PC-3 (cell line): Measurements from ENCODE around the gene SEL1L2. TPM values are rescaled to one million over a fixed set of nuclear protein-coding genes. Genes with fewer than 3 reads are reported as not detected.

ENCODE experiments used
- ATAC-seq: fragments of 200-7000 bp; cut with Tn5 transposase; 2 replicates; pipeline ENCODE4 v1.9.1; 2020; ENCODE audit warnings: mild to moderate bottlenecking, moderate library complexity
- Bru-seq: library from RNA; stranded (reverse); fragments of 400-500 nt; gene quantifications from one replicate; lab custom pipeline; 2021; lab: Mats Ljungman, UMichigan
- BruChase-seq, 2 experiments: library from RNA; stranded (reverse); fragments of 400-500 nt; gene quantifications; one replicate each; lab custom pipeline; 2021; lab: Mats Ljungman, UMichigan
- BruUV-seq: library from RNA; stranded (reverse); fragments of 400-500 nt; replicated peaks from 2 replicates; lab custom pipeline; 2021; lab: Mats Ljungman, UMichigan
- CTCF ChIA-PET: fragments of 300-600 bp; sonication (Branson Sonifier 250); formaldehyde crosslinking; loops from one replicate; lab custom pipeline; 2022; ENCODE audit warnings: antibody characterized with exemption; lab: Charles Lee
- POLR2A ChIA-PET: fragments of 300-600 bp; sonication (Branson Sonifier 250); formaldehyde crosslinking; loops from one replicate; lab custom pipeline; 2022; ENCODE audit warnings: antibody characterized with exemption; ENCODE audit not compliant: unreplicated experiment; lab: Charles Lee
- DNase-seq: peaks from one replicate; pipeline ENCODE4 v3.0.0-alpha.2; 2015
- H2AFZ ChIP-seq: fragments of 300-600 bp; sonication (generic); 2 replicates; pipeline ENCODE4 v1.6.0; 2016; ENCODE audit warnings: antibody characterized with exemption, low read length
- H3F3A ChIP-seq: fragments of 300-600 bp; sonication (generic); one replicate; pipeline ENCODE4 v1.6.0; 2017; ENCODE audit warnings: antibody characterized with exemption, low read length, control low read depth, mild to moderate bottlenecking; ENCODE audit not compliant: unreplicated experiment
- H3K27ac ChIP-seq: fragments of 300-600 bp; sonication (generic); 2 replicates; pipeline ENCODE4 v1.5.1; 2016; ENCODE audit warnings: mild to moderate bottlenecking, low read length
- H3K27me3 ChIP-seq: fragments of 300-600 bp; sonication (generic); 2 replicates; pipeline ENCODE4 v1.6.1; 2016; ENCODE audit warnings: low read length, mixed read lengths
- H3K36me3 ChIP-seq: fragments of 300-600 bp; sonication (generic); 2 replicates; pipeline ENCODE4 v1.6.1; 2016; ENCODE audit warnings: low read depth, mixed run types, low read length, mixed read lengths
- H3K4me1 ChIP-seq: fragments of 300-600 bp; sonication (generic); 2 replicates; pipeline ENCODE4 v1.5.1; 2016; ENCODE audit warnings: low read length; ENCODE audit not compliant: insufficient read depth
- H3K4me2 ChIP-seq: fragments of 300-600 bp; sonication (generic); 2 replicates; pipeline ENCODE4 v1.6.0; 2016; ENCODE audit warnings: low read length
- H3K4me3 ChIP-seq: fragments of 300-600 bp; sonication (generic); 2 replicates; pipeline ENCODE4 v1.5.1; 2016; ENCODE audit warnings: mild to moderate bottlenecking, low read length, mixed read lengths
- H3K79me2 ChIP-seq: fragments of 300-600 bp; sonication (generic); 2 replicates; pipeline ENCODE4 v1.6.1; 2017; ENCODE audit warnings: low read length, mixed read lengths
- H3K9ac ChIP-seq: fragments of 300-600 bp; sonication (generic); 2 replicates; pipeline ENCODE4 v1.6.0; 2016; ENCODE audit warnings: mild to moderate bottlenecking, low read length
- H3K9me2 ChIP-seq: fragments of 300-600 bp; sonication (generic); replicated peaks from 2 replicates; pipeline ENCODE4 v1.6.1; 2016; ENCODE audit warnings: mixed run types, low read length, mixed read lengths
- H3K9me3 ChIP-seq: fragments of 300-600 bp; sonication (generic); 2 replicates; pipeline ENCODE4 v1.6.1; 2016; ENCODE audit warnings: low read length, mixed read lengths
- H4K20me1 ChIP-seq: fragments of 300-600 bp; sonication (generic); 2 replicates; pipeline ENCODE4 v1.6.1; 2016; ENCODE audit warnings: low read length, mixed read lengths
- CTCF ChIP-seq: fragments of 300-600 bp; sonication (generic); conservative IDR thresholded peaks from 2 replicates; pipeline ENCODE4 v1.5.1; 2017; ENCODE audit warnings: antibody characterized with exemption, low read depth, mild to moderate bottlenecking, low read length
- EZH2 ChIP-seq: fragments of 300-600 bp; sonication (generic); IDR thresholded peaks from one replicate; pipeline ENCODE4 v1.6.1; 2017; ENCODE audit warnings: antibody characterized with exemption, mild to moderate bottlenecking, low read length; ENCODE audit not compliant: unreplicated experiment
- EZH2phosphoT487 ChIP-seq: fragments of 300-600 bp; sonication (generic); IDR thresholded peaks from 2 replicates; pipeline ENCODE4 v1.6.1; 2018; ENCODE audit warnings: mild to moderate bottlenecking, antibody characterized with exemption, low read length, borderline replicate concordance
- intact Hi-C: fragments of 100-400 bp; cut with micrococcal nuclease; formaldehyde crosslinking; loops from 2 replicates; pipeline ENCODE4 v1.9.0; 2023
- long read RNA-seq: library from polyadenylated mRNA; unstranded; transcript quantifications from one replicate; pipeline ENCODE4 v2.0.0, GENCODE V29; 2021; ENCODE audit not compliant: unreplicated experiment
- total RNA-seq: library from RNA; depleted of rRNA; stranded (reverse); fragments of >200 nt; gene quantifications from 2 replicates; pipeline ENCODE4 v1.2.3, GENCODE V29; 2014; rRNA removed

Gene SEL1L2
- total RNA-seq (not detected in 2 replicates), Bru-seq, nascent RNA (percentile 5 among the genes with signal in this experiment), BruChase-seq, experiment 1, labeled RNA remaining after a 6-hour chase (percentile 3 among the genes with signal in this experiment), BruChase-seq, experiment 2, labeled RNA remaining after a 2-hour chase (percentile 4 among the genes with signal in this experiment)
- long read RNA-seq, partial matches to known transcripts: 0 of 1 reads
- long read RNA-seq, other reads (novel, unspliced or antisense): 1 of 1 reads

DNA sequence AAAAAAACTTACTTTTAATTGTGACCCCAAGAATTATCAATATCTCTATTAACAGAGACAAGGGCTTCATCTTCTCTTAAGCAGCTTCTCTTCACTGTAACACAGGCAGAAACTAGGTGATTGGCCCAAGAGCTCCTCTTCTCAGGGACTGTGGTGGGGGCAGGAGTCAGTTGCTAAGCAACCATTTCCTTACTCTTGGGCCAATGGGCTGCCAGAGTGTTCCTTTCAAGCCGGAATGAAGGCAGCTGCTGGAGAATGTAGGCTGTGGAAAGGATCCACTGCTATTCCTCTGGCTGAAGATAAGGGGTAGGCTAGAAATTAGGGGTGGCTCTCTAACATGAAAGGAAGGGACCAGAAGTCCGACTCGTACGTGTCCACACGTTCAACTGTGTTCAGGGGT lies at the start of gene SEL1L2:
SEL1L2 (minus strand) TSS at position 150 of the 400 bp plus-strand sequence; CDS start at position 70, 80 bp downstream.
- H3K79me2 ChIP-seq: no peaks in the 10 kb centered on the region
- H3K9me2 ChIP-seq: no peaks in the 10 kb centered on the region
- intact Hi-C loops: no loop called here
- ChIA-PET CTCF (no interaction called here), POLR2A (no interaction called here)
- H3K4me3 ChIP-seq: no peak within 1 kb of the TSS
- no peaks in the 10 kb centered on the region for H3K27me3 ChIP-seq
- H3F3A ChIP-seq: no peaks in the 10 kb centered on the region
- H3K9me3 ChIP-seq: no peaks in the 10 kb centered on the region
- no peak for DNase-seq
- H3K9ac ChIP-seq: no peak within 1 kb of the TSS
- H3K36me3 ChIP-seq: no peaks in the 10 kb centered on the region
- no peak within 1 kb of the TSS for H2AFZ ChIP-seq
- H3K4me1 ChIP-seq: peaks cover 11% of the 10 kb centered on the region; the same call in 1 of the 2 replicates
- no peak within 1 kb of the TSS for H3K4me2 ChIP-seq
- no TSS peak for BruUV-seq
- no peaks in the 10 kb centered on the region for H4K20me1 ChIP-seq
- no peak for ATAC-seq
- no peak within 1 kb of the TSS for H3K27ac ChIP-seq
- TF ChIP-seq CTCF: no peak
- no peak for TF ChIP-seq EZH2
- no peak for TF ChIP-seq EZH2phosphoT487

DNA sequence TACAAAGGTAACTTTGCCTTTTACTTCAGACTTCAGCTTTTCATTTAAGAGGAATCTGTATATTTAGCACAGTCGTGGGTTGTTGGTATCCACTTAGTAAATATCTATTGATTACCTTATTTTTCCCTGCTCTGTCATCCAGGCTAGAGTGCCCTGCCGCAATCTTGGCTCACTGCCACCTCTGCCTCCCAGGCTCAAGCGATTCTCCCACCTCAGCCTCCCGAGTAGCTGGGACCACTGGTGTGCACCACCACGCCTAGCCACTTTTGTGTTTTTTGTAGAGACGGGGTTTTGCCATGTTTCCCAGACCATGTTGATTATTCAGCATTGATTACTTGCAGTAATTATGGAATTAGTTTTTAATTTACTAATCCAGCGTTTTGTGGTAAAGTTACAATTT lies 46.2 kb upstream of the SEL1L2 start:
- no peaks in the 10 kb centered on the region for H3K79me2 ChIP-seq
- no peaks in the 10 kb centered on the region for H3K4me1 ChIP-seq
- ATAC-seq (no peak), DNase-seq (no peak)
- no peaks in the 10 kb centered on the region for H3K9me2 ChIP-seq
- CTCF ChIA-PET: no interaction called here
- H3K9ac ChIP-seq: no peak overlapping the region
- intact Hi-C loops: no loop called here
- H3K4me2 ChIP-seq: no peak overlapping the region
- no peak overlapping the region for H3K4me3 ChIP-seq
- BruUV-seq: no TSS peak
- no peaks in the 10 kb centered on the region for H3F3A ChIP-seq
- no peaks in the 10 kb centered on the region for H4K20me1 ChIP-seq
- no peaks in the 10 kb centered on the region for H3K27me3 ChIP-seq
- TF ChIP-seq CTCF (no peak), EZH2 (no peak), EZH2phosphoT487 (no peak)
- H3K36me3 ChIP-seq: no peaks in the 10 kb centered on the region
- H3K9me3 ChIP-seq: no peaks in the 10 kb centered on the region
- no peak overlapping the region for H3K27ac ChIP-seq
- H2AFZ ChIP-seq: no peak overlapping the region
- POLR2A ChIA-PET: no interaction called here

- Histone ChIP-seq H3K9ac (no peak overlapping the region), H3K4me2 (no peak overlapping the region), H3K4me3 (no peak overlapping the region), H3K9me2 (no peaks in the 10 kb centered on the region), H3K9me3 (no peaks in the 10 kb centered on the region), H3K4me1 (no peaks in the 10 kb centered on the region), H3K27me3 (no peaks in the 10 kb centered on the region), H3F3A (no peaks in the 10 kb centered on the region), H2AFZ (no peak overlapping the region), H4K20me1 (no peaks in the 10 kb centered on the region), H3K27ac (no peak overlapping the region), H3K36me3 (no peaks in the 10 kb centered on the region), H3K79me2 (no peaks in the 10 kb centered on the region)
- TF ChIP-seq CTCF (no peak), EZH2phosphoT487 (no peak), EZH2 (no peak)
- ChIA-PET POLR2A (no interaction called here), CTCF (no interaction called here)
- DNase-seq (no peak), ATAC-seq (no peak)
- intact Hi-C loops: no loop called here
- BruUV-seq: no TSS peak
These were observed 42.9 kb upstream of the SEL1L2 start for GRCh38 chr20:14033310-14033709.
